Heart left ventricle (tissue), 13 donors: ENCODE data around the gene G6PC3.

Source experiments
- POLR2A ChIP-seq, 2 donors: fragments of 450-650 bp; IDR thresholded peaks; one replicate each; pipeline ENCODE4 v1.6.1; 2017; ENCODE audit warnings: antibody characterized with exemption in 2 of 2, mild to moderate bottlenecking in 2 of 2, moderate library complexity in 2 of 2
- TF ChIP-seq, protein P1 (sequence below), 12 donors: fragments of 200-600 bp; sonication (generic) in 4 of 12; IDR thresholded peaks; one replicate each; pipeline versions ENCODE4 v1.5.0 to v1.8.0; 2018 to 2022; ENCODE audit warnings: antibody characterized with exemption in 12 of 12, mild to moderate bottlenecking in 5 of 12
- donor health status: ischemic (EF 13 %, LVEDD 7.1; RV severe dilation, severe dysfunction).
- donor health status: DM: no; HTN: yes; CAD: no.
- donor health status: DM: no; HTN: no; CAD: no.
- donor health status: ischemic (EF 25% LVEDD 6.9; RV normal size, moderate dysfunction).
- donor health status: ischemic (EF 25% LVEDD 5.7; RV mildly dilated, moderate dysfunction).
- donor health status: ischemic (EF 35%, LVEDD 5.7; RV mildly dilated, moderate dysfunction).
- donor health status: nonischemic (EF 11% LVEDD 7.7; RV severe dilation, severe dysfunction).
- donor health status: DM: yes; HTN: yes; CAD: no.
- donor health status: PGD.
- donor health status: ischemic (EF 29% LVEDD 5.4; RV normal size, mild dysfunction).
- donor health status: nonischemic (EF 23%, LVEDD 6.1; RV moderate dilation, normal function).

DNA sequence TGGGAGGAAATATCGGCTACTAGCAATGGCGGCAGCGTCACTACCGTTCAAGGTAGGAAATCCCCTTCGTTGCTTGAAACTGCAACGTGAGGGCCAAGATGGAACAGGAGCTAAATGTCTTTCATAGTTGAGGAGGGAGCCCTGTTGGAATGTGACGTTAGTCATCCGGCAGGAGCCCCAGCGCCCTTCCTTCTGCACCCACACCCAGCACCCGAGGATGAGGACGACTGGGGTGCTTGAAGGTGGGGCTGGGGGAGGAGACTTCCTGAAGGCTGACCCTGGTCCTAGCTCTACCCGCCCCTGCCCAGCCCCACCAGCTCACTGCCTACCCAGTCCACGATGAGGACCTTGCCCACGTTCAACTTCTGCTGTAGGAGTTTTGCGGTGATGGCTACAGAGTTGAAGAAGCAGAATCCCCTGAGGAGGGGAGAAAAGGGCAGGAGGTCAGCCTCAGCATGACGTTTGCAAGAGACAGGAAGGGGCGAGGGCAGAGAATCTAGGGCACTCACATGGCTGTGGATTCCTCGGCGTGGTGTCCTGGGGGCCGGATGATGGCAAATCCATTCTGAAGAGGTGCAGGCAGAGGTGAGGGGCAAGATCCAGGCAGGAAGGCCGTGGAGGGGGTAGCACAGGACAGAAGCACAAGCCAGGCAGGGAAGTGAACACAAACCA, 11.9 kb downstream of the G6PC3 start:
- TF ChIP-seq POLR2A (IDR thresholded peaks at IDR 0.05) = no peak
- TF ChIP-seq, protein P1, sequence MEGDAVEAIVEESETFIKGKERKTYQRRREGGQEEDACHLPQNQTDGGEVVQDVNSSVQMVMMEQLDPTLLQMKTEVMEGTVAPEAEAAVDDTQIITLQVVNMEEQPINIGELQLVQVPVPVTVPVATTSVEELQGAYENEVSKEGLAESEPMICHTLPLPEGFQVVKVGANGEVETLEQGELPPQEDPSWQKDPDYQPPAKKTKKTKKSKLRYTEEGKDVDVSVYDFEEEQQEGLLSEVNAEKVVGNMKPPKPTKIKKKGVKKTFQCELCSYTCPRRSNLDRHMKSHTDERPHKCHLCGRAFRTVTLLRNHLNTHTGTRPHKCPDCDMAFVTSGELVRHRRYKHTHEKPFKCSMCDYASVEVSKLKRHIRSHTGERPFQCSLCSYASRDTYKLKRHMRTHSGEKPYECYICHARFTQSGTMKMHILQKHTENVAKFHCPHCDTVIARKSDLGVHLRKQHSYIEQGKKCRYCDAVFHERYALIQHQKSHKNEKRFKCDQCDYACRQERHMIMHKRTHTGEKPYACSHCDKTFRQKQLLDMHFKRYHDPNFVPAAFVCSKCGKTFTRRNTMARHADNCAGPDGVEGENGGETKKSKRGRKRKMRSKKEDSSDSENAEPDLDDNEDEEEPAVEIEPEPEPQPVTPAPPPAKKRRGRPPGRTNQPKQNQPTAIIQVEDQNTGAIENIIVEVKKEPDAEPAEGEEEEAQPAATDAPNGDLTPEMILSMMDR (IDR thresholded peaks at IDR 0.05) = no peak
